PC-9 (cell line): ENCODE measurements around the gene RNF38. TPM values are rescaled to one million over a fixed set of nuclear protein-coding genes. Genes with fewer than 3 reads are reported as not detected.

Source experiments
- BruUV-seq: library from RNA; stranded (reverse); fragments of 400-500 nt; replicated peaks from 2 replicates; lab custom pipeline; 2021; lab: Mats Ljungman, UMichigan
- CTCF ChIA-PET: fragments of 300-600 bp; sonication (Branson Sonifier 250); formaldehyde crosslinking; loops from one replicate; lab custom pipeline; 2022; ENCODE audit warnings: antibody characterized with exemption; lab: Charles Lee
- POLR2A ChIA-PET: fragments of 300-600 bp; sonication (Branson Sonifier 250); formaldehyde crosslinking; loops from one replicate; lab custom pipeline; 2022; ENCODE audit warnings: antibody characterized with exemption; ENCODE audit not compliant: unreplicated experiment; lab: Charles Lee
- DNase-seq, 2 experiments: peaks; one replicate each; pipeline versions ENCODE4 v3.0.0 to v3.0.0-alpha.2; 2015 to 2022; ENCODE audit warnings: mixed read lengths in 1 of 2
- H2AFZ ChIP-seq: fragments of 200-600 bp; sonication (generic); 2 replicates; pipeline ENCODE4 v1.8.1; 2017; ENCODE audit warnings: antibody characterized with exemption
- H3F3A ChIP-seq: fragments of 200-600 bp; sonication (generic); 2 replicates; pipeline ENCODE4 v1.8.1; 2017; ENCODE audit warnings: antibody characterized with exemption, mild to moderate bottlenecking, low read depth; ENCODE audit not compliant: insufficient read depth
- H3K27ac ChIP-seq: fragments of 200-600 bp; sonication (generic); 2 replicates; pipeline ENCODE4 v1.6.1; 2016; ENCODE audit warnings: mixed run types
- H3K27me3 ChIP-seq: fragments of 200-600 bp; sonication (generic); 2 replicates; pipeline ENCODE4 v1.6.1; 2016; ENCODE audit warnings: low read depth, mixed run types; ENCODE audit not compliant: insufficient read depth
- H3K36me3 ChIP-seq: fragments of 200-600 bp; sonication (generic); 2 replicates; pipeline ENCODE4 v1.6.1; 2016; ENCODE audit warnings: low read depth, mixed run types
- H3K4me1 ChIP-seq: fragments of 200-600 bp; sonication (generic); replicated peaks from 2 replicates; pipeline ENCODE4 v1.6.1; 2016; ENCODE audit warnings: mixed run types; ENCODE audit not compliant: insufficient read depth
- H3K4me2 ChIP-seq: fragments of 200-600 bp; sonication (generic); 2 replicates; pipeline ENCODE4 v1.6.1; 2017; ENCODE audit warnings: mixed run types
- H3K4me3 ChIP-seq: fragments of 200-600 bp; sonication (generic); 2 replicates; pipeline ENCODE4 v1.6.1; 2016; ENCODE audit warnings: mixed run types
- H3K79me2 ChIP-seq: fragments of 200-600 bp; sonication (generic); 2 replicates; pipeline ENCODE4 v1.6.1; 2017; ENCODE audit warnings: low read depth, mixed run types
- H3K9me2 ChIP-seq: fragments of 200-600 bp; sonication (generic); 2 replicates; pipeline ENCODE4 v1.8.1; 2017; ENCODE audit warnings: mild to moderate bottlenecking; ENCODE audit not compliant: insufficient read depth
- H3K9me3 ChIP-seq: fragments of 200-600 bp; sonication (generic); 2 replicates; pipeline ENCODE4 v1.8.1; 2016; ENCODE audit warnings: low read depth; ENCODE audit not compliant: insufficient read depth
- H4K20me1 ChIP-seq: fragments of 200-600 bp; sonication (generic); 2 replicates; pipeline ENCODE4 v1.8.1; 2017; ENCODE audit not compliant: insufficient read depth
- EZH2 ChIP-seq: fragments of 200-600 bp; sonication (generic); IDR thresholded peaks from 2 replicates; pipeline ENCODE4 v1.8.0; 2017; ENCODE audit warnings: antibody characterized with exemption, low read depth
- intact Hi-C: fragments of 100-400 bp; cut with micrococcal nuclease; formaldehyde crosslinking; loops from one replicate; pipeline ENCODE4 v1.10.0; 2022; ENCODE audit not compliant: unreplicated experiment
- total RNA-seq: library from RNA; stranded (reverse); gene quantifications from 2 replicates; pipeline ENCODE4 v1.2.3, GENCODE V29; 2021
- TF ChIP-seq, protein P1 (sequence below): fragments of 200-600 bp; sonication (generic); conservative IDR thresholded peaks from 2 replicates; pipeline ENCODE4 v1.6.1; 2017; ENCODE audit warnings: mixed run types, antibody characterized with exemption, mild to moderate bottlenecking, moderate library complexity

RNF38 gene
- total RNA-seq, 1 experiment from 2014 or later, result 17.5 TPM

DNA sequence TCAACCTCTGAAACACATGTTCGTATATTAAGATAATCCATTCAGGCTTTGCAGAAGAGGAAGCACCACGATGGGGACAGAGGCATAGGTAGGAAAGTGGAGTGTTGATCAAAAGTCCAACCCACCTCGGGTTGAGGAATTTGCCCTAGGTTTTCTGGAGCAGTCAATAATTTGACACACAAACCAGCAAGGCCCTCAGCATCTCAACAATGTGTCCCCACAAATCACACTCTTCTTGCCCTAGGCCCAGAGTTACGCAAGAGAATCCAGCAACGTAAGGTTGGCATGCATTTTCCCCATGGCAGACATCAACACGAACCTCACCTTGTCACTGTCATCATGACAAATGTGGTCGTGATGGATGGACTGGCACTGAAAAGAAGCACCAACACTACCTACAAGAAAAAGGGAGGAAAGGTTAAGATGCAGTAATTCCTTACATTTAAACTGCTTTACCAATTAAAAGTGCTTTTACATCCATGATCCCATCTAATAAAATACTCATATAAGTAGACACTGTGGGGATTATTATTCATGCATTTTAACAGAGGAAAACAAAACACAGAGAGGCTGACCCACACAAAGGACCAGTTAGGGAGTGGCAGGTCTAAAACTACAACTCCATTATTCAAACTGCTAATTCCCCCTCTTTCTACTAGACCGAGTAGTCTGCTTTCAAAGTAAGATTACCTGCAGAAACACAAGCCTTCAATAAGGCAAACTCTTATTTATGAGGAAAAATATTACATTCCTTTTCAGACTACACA lies 24.4 kb upstream of the RNF38 start:
- CTCF ChIA-PET, result no interaction called here
- POLR2A ChIA-PET, result no interaction called here
- no peaks in the 10 kb centered on the region for H3K9me3 ChIP-seq
- H3K4me1 ChIP-seq, result peaks cover 29% of the 10 kb centered on the region
- no peaks in the 10 kb centered on the region for H3K36me3 ChIP-seq
- no peak overlapping the region for H3K4me2 ChIP-seq
- no peak overlapping the region for H3K4me3 ChIP-seq
- H3K9me2 ChIP-seq, result no peaks in the 10 kb centered on the region
- DNase-seq, result peak; percentile 21 to 51
- H3K27me3 ChIP-seq, result no peaks in the 10 kb centered on the region
- TF ChIP-seq, protein P1, sequence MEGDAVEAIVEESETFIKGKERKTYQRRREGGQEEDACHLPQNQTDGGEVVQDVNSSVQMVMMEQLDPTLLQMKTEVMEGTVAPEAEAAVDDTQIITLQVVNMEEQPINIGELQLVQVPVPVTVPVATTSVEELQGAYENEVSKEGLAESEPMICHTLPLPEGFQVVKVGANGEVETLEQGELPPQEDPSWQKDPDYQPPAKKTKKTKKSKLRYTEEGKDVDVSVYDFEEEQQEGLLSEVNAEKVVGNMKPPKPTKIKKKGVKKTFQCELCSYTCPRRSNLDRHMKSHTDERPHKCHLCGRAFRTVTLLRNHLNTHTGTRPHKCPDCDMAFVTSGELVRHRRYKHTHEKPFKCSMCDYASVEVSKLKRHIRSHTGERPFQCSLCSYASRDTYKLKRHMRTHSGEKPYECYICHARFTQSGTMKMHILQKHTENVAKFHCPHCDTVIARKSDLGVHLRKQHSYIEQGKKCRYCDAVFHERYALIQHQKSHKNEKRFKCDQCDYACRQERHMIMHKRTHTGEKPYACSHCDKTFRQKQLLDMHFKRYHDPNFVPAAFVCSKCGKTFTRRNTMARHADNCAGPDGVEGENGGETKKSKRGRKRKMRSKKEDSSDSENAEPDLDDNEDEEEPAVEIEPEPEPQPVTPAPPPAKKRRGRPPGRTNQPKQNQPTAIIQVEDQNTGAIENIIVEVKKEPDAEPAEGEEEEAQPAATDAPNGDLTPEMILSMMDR, result no peak
- TF ChIP-seq EZH2, result no peak
- intact Hi-C loops, result no loop called here
- no peaks in the 10 kb centered on the region for H3K79me2 ChIP-seq
- no peaks in the 10 kb centered on the region for H4K20me1 ChIP-seq
- H3K27ac ChIP-seq, result no peak overlapping the region
- H2AFZ ChIP-seq, result no peak overlapping the region
- BruUV-seq, result no TSS peak
- peaks cover 17% of the 10 kb centered on the region for H3F3A ChIP-seq

DNA sequence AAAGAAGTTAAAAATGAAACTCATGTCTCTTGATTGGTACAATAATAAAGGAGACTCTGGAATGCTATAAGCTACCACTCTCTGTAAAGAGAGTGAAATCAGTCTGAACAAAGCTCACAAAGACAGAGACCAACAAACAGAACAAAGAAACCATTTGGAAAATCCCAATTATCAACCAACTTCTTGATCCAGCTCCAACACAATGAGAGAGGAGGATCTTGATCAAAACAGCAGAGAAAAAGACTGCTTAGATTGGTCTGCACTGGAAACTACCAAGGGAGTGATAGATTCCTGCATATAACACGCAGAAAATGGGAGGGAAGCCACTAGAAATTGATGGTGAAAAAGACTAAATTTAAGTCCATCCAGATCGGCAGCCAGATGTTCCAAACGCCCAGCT lies 23.1 kb upstream of the RNF38 start:
- DNase-seq, result no peak
- H3K4me1 ChIP-seq, result peaks cover 38% of the 10 kb centered on the region
- BruUV-seq, result no TSS peak
- no peaks in the 10 kb centered on the region for H3K36me3 ChIP-seq
- no peak overlapping the region for H3K4me3 ChIP-seq
- ChIA-PET POLR2A (no interaction called here), CTCF (no interaction called here)
- intact Hi-C loops, result no loop called here
- TF ChIP-seq EZH2, result no peak
- TF ChIP-seq, protein P1, result no peak
- no peaks in the 10 kb centered on the region for H3K9me3 ChIP-seq
- H4K20me1 ChIP-seq, result no peaks in the 10 kb centered on the region
- no peak overlapping the region for H3K4me2 ChIP-seq
- no peak overlapping the region for H2AFZ ChIP-seq
- H3K27ac ChIP-seq, result no peak overlapping the region
- no peaks in the 10 kb centered on the region for H3K27me3 ChIP-seq
- no peaks in the 10 kb centered on the region for H3K9me2 ChIP-seq
- peaks cover 24% of the 10 kb centered on the region for H3F3A ChIP-seq
- no peaks in the 10 kb centered on the region for H3K79me2 ChIP-seq

DNA sequence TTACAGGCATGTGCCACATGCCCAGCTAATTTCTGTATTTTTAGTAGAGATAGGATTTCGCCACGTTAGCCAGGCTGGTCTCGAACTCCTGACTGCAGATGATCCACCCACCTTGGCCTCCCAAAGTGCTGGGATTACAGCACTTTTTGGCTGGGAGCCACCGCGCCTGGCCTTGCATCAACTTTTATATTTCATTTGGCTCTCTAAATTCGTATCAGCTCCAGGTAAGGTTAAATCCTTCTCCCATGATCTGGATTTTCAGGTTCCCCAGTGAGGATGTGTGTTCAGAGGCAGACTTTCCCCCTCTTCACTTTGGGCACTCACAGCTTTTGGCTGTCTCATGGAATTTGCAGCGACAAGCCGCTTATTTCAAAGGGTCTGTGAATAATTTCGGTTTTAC lies 16.8 kb upstream of the RNF38 start:
- CTCF ChIA-PET, result no interaction called here
- Histone ChIP-seq H3K36me3 (no peaks in the 10 kb centered on the region), H3F3A (peaks cover 24% of the 10 kb centered on the region), H3K27me3 (no peaks in the 10 kb centered on the region), H3K9me3 (no peaks in the 10 kb centered on the region), H3K9me2 (no peaks in the 10 kb centered on the region), H3K27ac (no peak overlapping the region), H3K4me3 (no peak overlapping the region), H3K4me1 (peaks cover 25% of the 10 kb centered on the region), H3K79me2 (no peaks in the 10 kb centered on the region), H3K4me2 (no peak overlapping the region), H2AFZ (no peak overlapping the region), H4K20me1 (no peaks in the 10 kb centered on the region)
- intact Hi-C loops, result no loop called here
- DNase-seq, result no peak
- POLR2A ChIA-PET, result no interaction called here
- no TSS peak for BruUV-seq
- no peak for TF ChIP-seq EZH2
- TF ChIP-seq, protein P1, result no peak
